HG03460 (cell line): ENCODE results near the gene PSMA5.
A peak's percentile ranks its signal among the peaks of the same experiment; 100 is the strongest.
"Not testable (repeated sequence)": the region's sequence is repeated elsewhere in the genome, so short reads cannot be mapped to it uniquely, and the experiment has no call there.

ENCODE experiments used
- ATAC-seq: cut with Tn5 transposase; IDR thresholded peaks from one replicate; pipeline ENCODE4 v1.9.1; 2021; ENCODE audit not compliant: unreplicated experiment

PSMA5 gene

DNA sequence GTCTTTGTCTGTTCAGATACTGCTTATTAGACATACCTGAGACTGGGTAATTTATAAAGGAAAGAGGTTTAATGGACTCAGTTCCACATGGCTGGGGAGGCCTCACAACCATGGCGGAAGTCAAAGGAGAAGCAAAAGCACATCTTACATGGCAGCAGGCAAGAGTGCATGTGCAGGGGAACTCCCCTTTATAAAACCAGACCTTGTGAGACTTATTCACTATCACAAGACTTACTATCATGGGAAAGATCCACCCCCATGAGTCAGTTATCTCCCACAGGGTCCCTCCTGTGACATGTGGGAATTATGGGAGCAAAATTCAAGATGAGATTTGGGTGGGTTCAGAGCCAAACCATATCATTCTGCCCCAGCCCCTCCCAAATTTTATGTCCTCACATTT lies 7.1 kb upstream of the PSMA5 start:
- ATAC-seq: no peak

- no peak for ATAC-seq
Observed at GRCh38 chr1:109432336-109432735, 6.1 kb upstream of the PSMA5 start.

- ATAC-seq: no peak
Observed at GRCh38 chr1:109427171-109427467, 871 bp upstream of the PSMA5 start.

DNA sequence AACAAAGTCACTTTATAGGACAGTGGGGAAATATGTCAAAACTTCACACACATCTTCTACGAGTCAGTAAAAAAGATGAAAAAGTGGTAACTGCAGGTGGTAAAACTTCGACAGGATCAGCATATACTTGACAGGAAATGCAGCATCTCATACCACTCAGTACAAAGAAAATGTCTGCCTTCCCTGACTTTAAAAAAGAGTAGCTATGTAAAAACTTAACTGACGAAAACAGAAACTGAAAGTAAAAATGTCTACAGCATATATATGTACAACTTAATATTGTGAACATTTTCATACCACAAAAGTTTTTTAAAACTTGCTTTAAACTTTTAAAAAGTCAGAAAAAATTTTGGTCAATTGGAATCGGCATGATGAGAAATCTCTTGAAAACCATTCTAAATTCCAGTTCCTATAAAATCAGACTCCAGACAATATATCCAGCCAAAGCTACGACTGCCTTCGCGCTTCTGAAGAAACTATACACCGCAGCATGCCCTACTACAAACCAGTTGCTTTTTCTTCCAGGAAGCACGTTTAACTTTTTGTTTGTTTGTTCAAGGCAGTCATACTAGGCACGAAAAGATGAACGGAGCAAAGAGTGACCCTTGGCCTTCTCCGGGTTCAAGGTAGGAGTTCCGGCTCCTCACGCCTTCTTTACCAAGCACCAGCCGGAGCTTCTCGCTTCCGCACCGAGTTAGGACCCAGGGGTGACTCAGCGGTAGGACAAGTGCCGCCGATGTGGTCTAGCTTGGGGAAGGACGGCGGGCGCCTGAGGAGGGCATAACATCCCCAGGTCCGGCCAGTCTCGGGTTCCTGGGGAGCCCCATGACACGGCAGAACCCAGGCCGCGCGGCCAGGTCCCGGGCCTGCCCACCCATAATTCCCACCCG lies 612 bp downstream of the PSMA5 start:
- peak; percentile 29 for ATAC-seq

- ATAC-seq: no peak
Observed at GRCh38 chr1:109423498-109423897, 2.8 kb downstream of the PSMA5 start.

- no peak for ATAC-seq
Observed at GRCh38 chr1:109412551-109412950, 13.7 kb downstream of the PSMA5 start.

DNA sequence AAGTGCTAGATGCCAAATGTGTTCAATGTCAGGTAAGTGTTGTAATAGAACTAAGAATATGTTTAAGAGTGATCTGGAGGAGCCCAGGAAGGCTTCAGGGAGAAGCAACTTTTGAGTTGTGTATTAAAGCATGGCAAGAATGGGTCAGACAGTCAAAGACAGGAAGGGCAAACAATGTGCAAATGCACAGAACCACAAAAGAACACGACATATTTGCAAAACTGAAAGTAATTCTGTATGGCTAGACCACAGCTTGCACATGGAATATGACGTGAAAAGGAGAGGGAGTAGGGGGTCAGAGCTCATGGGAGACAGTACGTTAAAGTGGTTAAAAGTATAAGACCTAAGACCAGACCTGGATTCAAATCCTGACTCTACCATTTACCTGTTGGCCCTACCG lies 21.4 kb downstream of the PSMA5 start:
- ATAC-seq: no peak

DNA sequence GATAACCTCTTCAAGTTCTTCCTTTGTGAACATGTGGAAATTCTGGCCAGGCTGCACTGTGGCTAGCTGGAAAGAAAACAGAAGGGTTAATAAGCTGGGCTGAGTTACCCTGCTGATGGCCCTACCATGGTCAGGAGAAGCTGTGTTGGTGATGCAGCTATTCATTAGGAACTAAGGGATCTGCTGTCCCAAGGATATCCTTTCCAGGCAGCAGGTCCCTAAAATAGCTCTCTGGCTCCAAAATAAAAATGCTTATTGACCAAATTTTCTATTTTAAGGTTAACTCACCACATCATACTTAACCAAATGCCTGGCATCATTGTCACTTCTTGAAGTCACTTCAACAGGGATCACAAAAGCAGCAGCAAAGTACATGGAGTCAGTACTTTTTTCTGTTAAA lies 24.2 kb downstream of the PSMA5 start:
- no peak for ATAC-seq

GRCh38 chr1:109400035-109400655 lies 26.1 kb downstream of the PSMA5 start:
- ATAC-seq: no peak

GRCh38 chr1:109399326-109399957 lies 26.8 kb downstream of the PSMA5 start:
- ATAC-seq: no peak

- no peak for ATAC-seq
Observed at GRCh38 chr1:109398343-109399225, 27.7 kb downstream of the PSMA5 start.

DNA sequence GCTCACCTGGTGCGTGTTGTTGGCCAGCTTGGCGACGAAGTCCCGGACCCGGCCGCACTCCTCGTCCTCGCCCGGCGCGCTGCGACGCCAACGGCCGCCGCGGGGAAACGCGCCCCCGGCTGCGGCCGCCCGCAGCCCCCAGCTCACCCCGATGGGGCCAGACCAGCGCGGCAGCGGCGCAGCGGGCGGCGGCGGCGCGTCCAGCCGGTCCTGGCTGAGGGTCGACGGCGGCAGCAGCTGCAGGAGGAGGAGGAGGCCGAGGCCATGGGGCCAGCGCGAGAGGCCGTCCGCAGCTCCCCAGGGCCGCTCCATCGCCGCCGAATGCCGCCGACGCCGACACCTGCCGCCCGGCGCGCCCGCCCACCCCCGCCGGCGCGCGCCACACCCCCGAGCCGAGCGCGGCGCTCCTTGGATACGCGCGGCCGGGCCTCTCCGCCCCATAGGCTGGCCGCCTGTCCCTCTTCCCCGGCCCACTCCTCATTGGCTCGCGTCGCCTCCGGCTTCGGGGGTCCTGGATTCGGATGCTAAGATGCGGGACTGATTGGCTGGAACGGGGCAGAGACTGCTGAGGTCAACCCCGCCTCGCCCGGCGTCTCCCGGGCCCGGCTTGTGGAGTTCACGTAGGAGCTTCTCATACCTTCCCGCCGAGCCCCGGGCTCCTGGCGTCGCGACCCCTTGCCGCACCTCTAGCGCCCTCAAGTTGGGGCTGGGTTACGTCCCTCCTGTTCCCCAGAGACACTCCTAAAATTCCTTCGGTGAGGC lies 28.5 kb downstream of the PSMA5 start, which contains the start of gene SORT1:
Gene SORT1, minus strand, starts transcription at position 338 of the 762 bp plus-strand sequence. Its CDS starts 26 bp downstream, at position 312.
- ATAC-seq: peak; percentile 80

DNA sequence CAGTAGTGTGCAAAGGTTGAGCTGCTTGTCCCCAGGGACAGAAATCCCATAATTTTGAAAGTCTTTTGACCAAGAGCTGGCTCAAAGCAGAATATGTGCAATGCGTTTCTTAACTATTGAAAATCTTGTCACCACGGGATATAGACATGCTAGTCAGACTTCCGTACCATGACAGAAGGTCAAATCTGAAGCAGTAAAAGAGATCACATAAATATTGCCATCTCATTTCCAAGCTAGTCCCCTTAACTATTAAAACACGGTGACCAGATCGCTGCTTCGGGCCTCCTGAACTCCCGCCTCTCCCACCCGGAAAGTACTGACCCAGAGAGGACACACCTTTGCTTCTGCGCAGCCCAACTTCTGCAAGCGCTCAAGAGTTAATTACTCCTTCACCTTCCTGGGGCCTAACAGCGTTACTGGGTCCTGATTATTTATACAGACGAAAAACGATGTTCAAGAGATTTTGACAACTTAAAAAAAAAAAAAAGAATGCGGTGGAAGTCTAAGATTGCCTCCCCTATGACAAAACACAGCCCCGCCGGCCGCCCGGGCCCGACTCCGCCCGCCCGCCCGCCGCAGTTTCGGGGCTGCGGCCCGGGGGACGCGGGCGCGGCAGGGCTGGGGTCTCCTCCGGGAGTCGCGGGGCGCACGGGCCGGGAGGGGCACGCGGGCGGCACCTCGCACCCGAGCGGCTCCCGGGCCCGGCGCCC lies 29.2 kb downstream of the PSMA5 start:
- no peak for ATAC-seq

DNA sequence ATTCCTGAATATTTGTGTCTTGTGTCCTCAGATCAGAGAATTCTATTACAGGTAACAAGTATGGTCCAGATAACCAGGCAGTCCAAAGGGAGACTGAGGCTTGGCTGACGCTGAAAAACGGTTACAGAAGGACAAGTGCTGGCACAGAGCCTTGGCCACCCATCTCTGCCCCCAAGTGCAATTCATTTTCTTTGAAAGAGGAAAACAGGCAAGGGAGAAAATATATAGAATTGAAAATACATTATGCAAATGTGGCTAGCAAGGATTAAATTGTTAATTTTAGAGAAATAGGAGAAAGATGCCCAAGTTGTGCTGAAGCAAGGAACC lies 29.8 kb downstream of the PSMA5 start:
- no peak for ATAC-seq

- ATAC-seq: no peak
Observed at GRCh38 chr1:109395602-109396512, 30.4 kb downstream of the PSMA5 start.

GRCh38 chr1:109395282-109395599 lies 31.0 kb downstream of the PSMA5 start:
- ATAC-seq: not testable (repeated sequence)

- ATAC-seq: no peak
Observed at GRCh38 chr1:109394591-109395281, 31.5 kb downstream of the PSMA5 start.

GRCh38 chr1:109393617-109394233 lies 32.5 kb downstream of the PSMA5 start:
- no peak for ATAC-seq
